Measurements from ENCODE around the gene KCNMB1.

The KCNMB1 gene

DNA sequence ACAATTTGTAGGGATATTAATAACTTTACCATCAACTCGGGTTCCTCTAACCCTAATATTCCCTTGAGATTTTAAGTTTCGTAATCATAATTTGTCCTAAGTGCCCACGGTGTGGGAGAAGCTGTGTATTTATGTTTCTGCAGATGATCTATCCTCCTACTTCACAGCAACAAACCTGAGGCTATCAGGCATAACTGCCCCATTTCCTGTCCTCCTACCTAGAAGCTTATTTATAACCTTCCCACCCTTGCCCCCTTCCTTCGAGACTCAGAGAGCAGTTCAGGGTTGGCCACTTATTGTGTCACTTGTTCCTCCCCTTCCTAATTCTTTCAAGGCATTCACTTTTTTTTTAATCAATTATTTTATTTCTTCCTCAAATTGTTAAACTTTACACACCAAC, 62.0 kb downstream of the KCNMB1 start:
- Histone ChIP-seq H3K4me1 (ENCODE audit: control insufficient read depth in 1 of 2, insufficient read depth in 1 of 2, low read depth in 1 of 2, low read length in 1 of 2) (peaks cover 40 to 60% of the 10 kb centered on the region in 2 experiments), H3K4me3 (ENCODE audit: low read depth in 1 of 2, low read length in 1 of 2) (no peak overlapping the region), H3K27ac (peak overlapping the region; percentile 97), H3K27me3 (no peaks in the 10 kb centered on the region), H3K9me3 (no peaks in the 10 kb centered on the region), H3K36me3 (no peaks in the 10 kb centered on the region)
- TF ChIP-seq, protein P1, sequence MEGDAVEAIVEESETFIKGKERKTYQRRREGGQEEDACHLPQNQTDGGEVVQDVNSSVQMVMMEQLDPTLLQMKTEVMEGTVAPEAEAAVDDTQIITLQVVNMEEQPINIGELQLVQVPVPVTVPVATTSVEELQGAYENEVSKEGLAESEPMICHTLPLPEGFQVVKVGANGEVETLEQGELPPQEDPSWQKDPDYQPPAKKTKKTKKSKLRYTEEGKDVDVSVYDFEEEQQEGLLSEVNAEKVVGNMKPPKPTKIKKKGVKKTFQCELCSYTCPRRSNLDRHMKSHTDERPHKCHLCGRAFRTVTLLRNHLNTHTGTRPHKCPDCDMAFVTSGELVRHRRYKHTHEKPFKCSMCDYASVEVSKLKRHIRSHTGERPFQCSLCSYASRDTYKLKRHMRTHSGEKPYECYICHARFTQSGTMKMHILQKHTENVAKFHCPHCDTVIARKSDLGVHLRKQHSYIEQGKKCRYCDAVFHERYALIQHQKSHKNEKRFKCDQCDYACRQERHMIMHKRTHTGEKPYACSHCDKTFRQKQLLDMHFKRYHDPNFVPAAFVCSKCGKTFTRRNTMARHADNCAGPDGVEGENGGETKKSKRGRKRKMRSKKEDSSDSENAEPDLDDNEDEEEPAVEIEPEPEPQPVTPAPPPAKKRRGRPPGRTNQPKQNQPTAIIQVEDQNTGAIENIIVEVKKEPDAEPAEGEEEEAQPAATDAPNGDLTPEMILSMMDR (IDR thresholded peaks at IDR 0.05), result no peak
